Measurements from ENCODE around the gene CHDH. TPM values are rescaled to one million over a fixed set of nuclear protein-coding genes. Genes with fewer than 3 reads are reported as not detected.

Gene CHDH
- total RNA-seq, 1 experiment from 2014 or later: 5.1 TPM

DNA sequence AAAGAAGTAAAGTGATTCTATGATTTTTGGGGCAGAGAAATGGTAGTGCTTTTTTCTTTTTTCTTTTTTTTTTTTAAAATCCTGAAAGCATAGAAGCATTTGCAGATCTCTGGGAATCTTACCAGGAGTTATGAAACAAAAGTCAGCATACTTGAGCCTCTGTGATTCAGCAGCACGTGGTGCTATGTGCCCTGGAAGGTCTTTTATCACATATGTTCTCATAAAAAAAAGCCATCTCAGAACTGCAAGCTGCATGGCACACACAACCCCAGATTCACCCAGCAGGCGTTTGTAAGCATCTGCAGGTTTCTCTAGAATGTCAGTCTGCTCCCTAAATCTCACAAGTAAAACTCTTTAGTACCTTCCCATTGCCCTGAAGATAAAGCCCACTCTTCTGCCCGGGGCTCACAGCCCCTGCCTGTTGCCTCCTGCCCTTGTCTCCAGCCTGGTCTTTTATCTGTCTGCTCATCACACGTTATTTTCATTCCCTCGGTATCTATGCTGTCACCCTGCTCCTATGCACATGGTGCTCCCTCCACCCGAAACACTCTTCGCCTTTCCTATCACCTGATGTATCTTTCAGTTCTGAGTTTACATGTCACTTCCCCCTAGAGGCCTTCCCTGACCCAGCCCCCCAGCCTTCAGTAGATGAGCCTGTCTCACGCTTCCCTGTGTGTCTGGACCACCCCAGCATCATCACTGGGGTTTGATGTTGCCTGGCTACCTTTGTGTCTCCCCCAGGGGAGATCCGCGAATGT, 72.4 kb downstream of the CHDH start:
- Histone ChIP-seq H3K4me3 (ENCODE audit: low read length) (no peak overlapping the region), H3K36me3 (ENCODE audit: low read depth, low read length) (no peaks in the 10 kb centered on the region), H4K20me1 (ENCODE audit: low read length) (no peaks in the 10 kb centered on the region), H3K4me1 (ENCODE audit: insufficient read depth, low read length) (no peaks in the 10 kb centered on the region), H3K79me2 (ENCODE audit: low read length) (no peaks in the 10 kb centered on the region), H3K4me2 (ENCODE audit: low read length) (no peak overlapping the region), H3K27me3 (ENCODE audit: low read length) (peaks cover 92% of the 10 kb centered on the region), H3K9ac (ENCODE audit: low read length) (no peak overlapping the region), H3K9me3 (ENCODE audit: low read length) (no peaks in the 10 kb centered on the region), H3K9me2 (replicated peaks; ENCODE audit: low read length) (no peaks in the 10 kb centered on the region), H3F3A (ENCODE audit: low read length, unreplicated experiment) (no peaks in the 10 kb centered on the region), H2AFZ (ENCODE audit: low read length) (no peak overlapping the region), H3K27ac (ENCODE audit: low read length) (no peak overlapping the region)
- POLR2A ChIA-PET (ENCODE audit: unreplicated experiment): no interaction called here
- CTCF ChIA-PET: no interaction called here
- DNase-seq (no peak), ATAC-seq (no peak)
- no TSS peak for BruUV-seq (replicated peaks)
- TF ChIP-seq EZH2phosphoT487 (IDR thresholded peaks at IDR 0.05; ENCODE audit: borderline replicate concordance, low read length): no peak
- no peak for TF ChIP-seq EZH2 (IDR thresholded peaks at IDR 0.05; ENCODE audit: low read length, unreplicated experiment)
- TF ChIP-seq, protein P1, sequence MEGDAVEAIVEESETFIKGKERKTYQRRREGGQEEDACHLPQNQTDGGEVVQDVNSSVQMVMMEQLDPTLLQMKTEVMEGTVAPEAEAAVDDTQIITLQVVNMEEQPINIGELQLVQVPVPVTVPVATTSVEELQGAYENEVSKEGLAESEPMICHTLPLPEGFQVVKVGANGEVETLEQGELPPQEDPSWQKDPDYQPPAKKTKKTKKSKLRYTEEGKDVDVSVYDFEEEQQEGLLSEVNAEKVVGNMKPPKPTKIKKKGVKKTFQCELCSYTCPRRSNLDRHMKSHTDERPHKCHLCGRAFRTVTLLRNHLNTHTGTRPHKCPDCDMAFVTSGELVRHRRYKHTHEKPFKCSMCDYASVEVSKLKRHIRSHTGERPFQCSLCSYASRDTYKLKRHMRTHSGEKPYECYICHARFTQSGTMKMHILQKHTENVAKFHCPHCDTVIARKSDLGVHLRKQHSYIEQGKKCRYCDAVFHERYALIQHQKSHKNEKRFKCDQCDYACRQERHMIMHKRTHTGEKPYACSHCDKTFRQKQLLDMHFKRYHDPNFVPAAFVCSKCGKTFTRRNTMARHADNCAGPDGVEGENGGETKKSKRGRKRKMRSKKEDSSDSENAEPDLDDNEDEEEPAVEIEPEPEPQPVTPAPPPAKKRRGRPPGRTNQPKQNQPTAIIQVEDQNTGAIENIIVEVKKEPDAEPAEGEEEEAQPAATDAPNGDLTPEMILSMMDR (conservative IDR thresholded peaks at IDR 0.05; ENCODE audit: low read depth, low read length): no peak
- intact Hi-C loops (cut with micrococcal nuclease): no loop called here

DNA sequence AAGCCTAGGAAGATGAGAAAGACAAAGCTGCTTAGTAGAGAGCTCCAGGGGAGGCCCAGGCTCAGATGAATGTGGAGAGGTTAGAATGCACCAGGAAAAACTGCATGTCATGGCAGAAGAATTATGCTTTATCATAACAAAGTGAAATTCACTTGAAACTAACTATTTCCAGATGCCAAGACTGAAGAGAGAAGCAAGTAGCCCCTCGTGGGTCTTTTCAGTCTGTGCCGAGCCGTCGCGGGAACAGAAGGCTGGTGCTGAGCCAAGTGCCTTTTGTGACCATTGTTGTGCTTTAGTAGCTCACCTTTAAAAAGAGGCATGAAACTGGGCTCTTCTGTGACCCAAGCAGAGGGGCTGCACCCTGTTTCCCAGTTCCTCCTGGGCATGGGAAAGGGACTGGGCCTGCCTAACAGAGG, 73.2 kb downstream of the CHDH start:
- H3K79me2 ChIP-seq (ENCODE audit: low read length): no peaks in the 10 kb centered on the region
- ChIA-PET CTCF (no interaction called here), POLR2A (ENCODE audit: unreplicated experiment) (no interaction called here)
- no peak overlapping the region for H3K4me2 ChIP-seq (ENCODE audit: low read length)
- no peak for DNase-seq
- H3K27ac ChIP-seq (ENCODE audit: low read length): no peak overlapping the region
- no peak for TF ChIP-seq EZH2phosphoT487 (IDR thresholded peaks at IDR 0.05; ENCODE audit: borderline replicate concordance, low read length)
- TF ChIP-seq EZH2 (IDR thresholded peaks at IDR 0.05; ENCODE audit: low read length, unreplicated experiment): no peak
- TF ChIP-seq, protein P1 (conservative IDR thresholded peaks at IDR 0.05; ENCODE audit: low read depth, low read length): no peak
- no peaks in the 10 kb centered on the region for H3K36me3 ChIP-seq (ENCODE audit: low read depth, low read length)
- peaks cover 92% of the 10 kb centered on the region for H3K27me3 ChIP-seq (ENCODE audit: low read length)
- no peaks in the 10 kb centered on the region for H4K20me1 ChIP-seq (ENCODE audit: low read length)
- no peak overlapping the region for H3K9ac ChIP-seq (ENCODE audit: low read length)
- H3F3A ChIP-seq (ENCODE audit: low read length, unreplicated experiment): no peaks in the 10 kb centered on the region
- H3K4me3 ChIP-seq (ENCODE audit: low read length): no peak overlapping the region
- no peaks in the 10 kb centered on the region for H3K4me1 ChIP-seq (ENCODE audit: insufficient read depth, low read length)
- H3K9me2 ChIP-seq (replicated peaks; ENCODE audit: low read length): no peaks in the 10 kb centered on the region
- no peak overlapping the region for H2AFZ ChIP-seq (ENCODE audit: low read length)
- ATAC-seq: no peak
- no TSS peak for BruUV-seq (replicated peaks)
- intact Hi-C loops (cut with micrococcal nuclease): no loop called here
- H3K9me3 ChIP-seq (ENCODE audit: low read length): no peaks in the 10 kb centered on the region

DNA sequence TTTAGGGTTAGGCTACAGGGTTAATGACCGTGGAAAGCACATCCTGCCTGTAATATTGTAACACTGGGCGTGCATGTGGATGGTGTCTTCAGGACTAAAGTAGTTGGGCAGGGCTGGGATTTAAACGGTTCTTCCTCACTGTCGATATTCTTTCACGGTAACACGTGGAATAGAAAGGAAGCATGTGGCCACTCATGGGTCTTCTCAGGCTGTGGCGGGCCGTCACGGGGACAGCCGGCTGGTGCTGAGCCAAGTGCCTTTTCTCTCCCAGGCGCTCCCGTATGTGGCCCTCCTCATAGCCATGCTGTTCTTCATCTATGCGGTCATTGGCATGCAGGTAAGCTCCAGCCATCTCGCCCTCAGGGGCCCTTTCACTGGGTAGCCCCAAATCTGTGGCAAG, 73.7 kb downstream of the CHDH start:
- no peak overlapping the region for H2AFZ ChIP-seq (ENCODE audit: low read length)
- POLR2A ChIA-PET (ENCODE audit: unreplicated experiment): no interaction called here

More for the DNA sequence above, 73.7 kb downstream of the CHDH start:
- intact Hi-C loops (cut with micrococcal nuclease): no loop called here
- Histone ChIP-seq H3K4me3 (ENCODE audit: low read length) (no peak overlapping the region), H3K27me3 (ENCODE audit: low read length) (peaks cover 92% of the 10 kb centered on the region), H3K79me2 (ENCODE audit: low read length) (no peaks in the 10 kb centered on the region), H3K4me2 (ENCODE audit: low read length) (no peak overlapping the region), H3K27ac (ENCODE audit: low read length) (no peak overlapping the region), H3K36me3 (ENCODE audit: low read depth, low read length) (no peaks in the 10 kb centered on the region), H3K4me1 (ENCODE audit: insufficient read depth, low read length) (no peaks in the 10 kb centered on the region), H3K9me3 (ENCODE audit: low read length) (no peaks in the 10 kb centered on the region), H3K9ac (ENCODE audit: low read length) (no peak overlapping the region), H3F3A (ENCODE audit: low read length, unreplicated experiment) (no peaks in the 10 kb centered on the region), H4K20me1 (ENCODE audit: low read length) (no peaks in the 10 kb centered on the region), H3K9me2 (replicated peaks; ENCODE audit: low read length) (no peaks in the 10 kb centered on the region)
- TF ChIP-seq EZH2 (IDR thresholded peaks at IDR 0.05; ENCODE audit: low read length, unreplicated experiment): no peak
- TF ChIP-seq EZH2phosphoT487 (IDR thresholded peaks at IDR 0.05; ENCODE audit: borderline replicate concordance, low read length): no peak
- TF ChIP-seq, protein P1 (conservative IDR thresholded peaks at IDR 0.05; ENCODE audit: low read depth, low read length): no peak
- ATAC-seq (no peak), DNase-seq (no peak)
- CTCF ChIA-PET: no interaction called here
- no TSS peak for BruUV-seq (replicated peaks)

Measured in PC-3 (cell line).